GM12878 (cell line): ENCODE results near the gene CD3D. TPM values are rescaled to one million over a fixed set of nuclear protein-coding genes. Genes with fewer than 3 reads are reported as not detected.

Experiments
- ATAC-seq: fragments of 200-7000 bp; cut with Tn5 transposase; 3 replicates; pipeline ENCODE4 v1.9.1; 2020; ENCODE audit warnings: mild to moderate bottlenecking, moderate library complexity
- BruUV-seq: library from RNA; stranded (reverse); fragments of 400-500 nt; replicated peaks from 2 replicates; lab custom pipeline; 2021; lab: Mats Ljungman, UMichigan
- CTCF ChIA-PET: fragments of 300-600 bp; sonication (Branson Sonifier 250); formaldehyde crosslinking; extraction: SDS; loops from one replicate; lab custom pipeline; 2021; ENCODE audit warnings: inconsistent platforms; lab: Yijun Ruan, JAX
- POLR2A ChIA-PET: fragments of 350-600 bp; formaldehyde crosslinking; extraction: SDS; loops from one replicate; lab custom pipeline; 2021; ENCODE audit warnings: inconsistent platforms; lab: Charles Lee
- RAD21 ChIA-PET: fragments of 300-600 bp; sonication (Branson Sonifier 250); formaldehyde crosslinking; loops from one replicate; lab custom pipeline; 2023; ENCODE audit warnings: antibody characterized with exemption; ENCODE audit not compliant: unreplicated experiment; lab: Charles Lee
- SMC1A ChIA-PET: fragments of 300-600 bp; sonication (Branson Sonifier 250); formaldehyde crosslinking; loops from one replicate; lab custom pipeline; 2023; ENCODE audit not compliant: unreplicated experiment, uncharacterized antibody; lab: Charles Lee
- DNase-seq: peaks from one replicate; pipeline ENCODE4 v3.0.0-alpha.2; 2011; ENCODE audit warnings: low read depth, low spot score
- FAIRE-seq: peaks from 3 replicates; lab custom pipeline; 2011; peaks lifted over from hg19 to GRCh38; lab: Jason Lieb, UNC
- H2AFZ ChIP-seq: 2 replicates; pipeline ENCODE4 v1.6.0; 2011; ENCODE audit warnings: low read depth, low read length, control low read depth; ENCODE audit not compliant: control insufficient read depth
- H3K27ac ChIP-seq: 2 replicates; pipeline ENCODE4 v1.5.1; 2011; ENCODE audit warnings: control low read depth; ENCODE audit not compliant: control insufficient read depth, insufficient read depth
- H3K27me3 ChIP-seq, 2 experiments: replicated peaks in 1 of 2; 2 replicates each; pipeline versions ENCODE4 v1.6.0 to v1.6.1; 2011; ENCODE audit warnings: low read length in 1 of 2; ENCODE audit not compliant: control insufficient read depth in 2 of 2, insufficient read depth in 2 of 2
- H3K36me3 ChIP-seq, 2 experiments: 2 replicates each; pipeline ENCODE4 v1.5.1; 2011; ENCODE audit warnings: low read length in 1 of 2; ENCODE audit not compliant: control insufficient read depth in 2 of 2, insufficient read depth in 2 of 2
- H3K4me1 ChIP-seq: 2 replicates; pipeline ENCODE4 v1.6.1; 2011; ENCODE audit warnings: mild to moderate bottlenecking, low read length, moderate library complexity, mixed read lengths; ENCODE audit not compliant: control insufficient read depth, insufficient read depth
- H3K4me2 ChIP-seq: 2 replicates; pipeline ENCODE4 v1.6.0; 2011; ENCODE audit warnings: control low read depth; ENCODE audit not compliant: control insufficient read depth, insufficient read depth
- H3K4me3 ChIP-seq: fragments of 200-600 bp; sonication (generic); 2 replicates; pipeline ENCODE4 v1.5.1; 2016
- H3K79me2 ChIP-seq: 2 replicates; pipeline ENCODE4 v1.6.0; 2011; ENCODE audit warnings: low read length; ENCODE audit not compliant: control insufficient read depth, insufficient read depth
- H3K9ac ChIP-seq: 2 replicates; pipeline ENCODE4 v1.8.0; 2011; ENCODE audit warnings: low read length, control low read depth, mixed read lengths; ENCODE audit not compliant: control insufficient read depth, insufficient read depth
- H3K9me3 ChIP-seq: replicated peaks from 3 replicates; pipeline ENCODE4 v1.5.1; 2011; ENCODE audit warnings: mild to moderate bottlenecking, low read length; ENCODE audit not compliant: control insufficient read depth, insufficient read depth
- H4K20me1 ChIP-seq: 2 replicates; pipeline ENCODE4 v1.6.0; 2011; ENCODE audit not compliant: control insufficient read depth, insufficient read depth
- BCL11A ChIP-seq: IDR thresholded peaks from 2 replicates; pipeline ENCODE4 v1.6.1; 2011; ENCODE audit warnings: low read depth, low read length
- BCL3 ChIP-seq: IDR thresholded peaks from 2 replicates; pipeline ENCODE4 v1.6.1; 2011; ENCODE audit warnings: borderline replicate concordance, low read depth, mild to moderate bottlenecking, moderate library complexity, low read length; ENCODE audit not compliant: insufficient read depth, poor library complexity, severe bottlenecking
- DPF2 ChIP-seq: fragments of 450-650 bp; IDR thresholded peaks from 2 replicates; pipeline ENCODE4 v1.6.1; 2017; ENCODE audit warnings: mild to moderate bottlenecking
- EZH2 ChIP-seq: IDR thresholded peaks from 2 replicates; pipeline ENCODE4 v1.6.1; 2012; ENCODE audit warnings: low read depth, mild to moderate bottlenecking, control low read depth, inconsistent platforms, low read length, borderline replicate concordance; ENCODE audit not compliant: control insufficient read depth
- NFYB ChIP-seq: IDR thresholded peaks from 2 replicates; pipeline ENCODE4 v1.6.1; 2011; ENCODE audit warnings: low read depth, mild to moderate bottlenecking, low read length, improper control_type of control experiment, moderate library complexity; ENCODE audit not compliant: insufficient read depth
- NKRF ChIP-seq: fragments of 450-650 bp; conservative IDR thresholded peaks from 2 replicates; pipeline ENCODE4 v1.6.1; 2017; ENCODE audit warnings: mild to moderate bottlenecking, moderate library complexity
- NR2C1 ChIP-seq: fragments of 450-650 bp; IDR thresholded peaks from 2 replicates; pipeline ENCODE4 v1.6.1; 2017; ENCODE audit warnings: antibody characterized with exemption, mild to moderate bottlenecking, moderate library complexity
- RB1 ChIP-seq: fragments of 450-650 bp; formaldehyde crosslinking; IDR thresholded peaks from 2 replicates; pipeline ENCODE4 v1.6.1; 2017; ENCODE audit warnings: mild to moderate bottlenecking, borderline replicate concordance
- SPI1 ChIP-seq: IDR thresholded peaks from 2 replicates; pipeline ENCODE4 v1.6.1; 2011; ENCODE audit warnings: low read depth, mild to moderate bottlenecking, low read length, moderate library complexity, borderline replicate concordance; ENCODE audit not compliant: insufficient read depth
- WGBS: methylation state at CpG from one replicate; pipeline ENCODE4 v1.1.6; 2016; ENCODE audit warnings: low lambda C conversion rate; ENCODE audit not compliant: insufficient replicate concordance, insufficient coverage; ENCODE audit errors: missing lambda C conversion rate; 5-methylcytosine and 5-hydroxymethylcytosine counted together
- in situ Hi-C: fragments of 300-500 bp; cut with MboI; formaldehyde crosslinking; loops from 9 replicates; pipeline ENCODE4 v1.14.3; 2018; ENCODE audit warnings: mixed read lengths
- intact Hi-C: fragments of 100-400 bp; cut with micrococcal nuclease; formaldehyde crosslinking; loops from one replicate; pipeline ENCODE4 v1.14.2; 2022; ENCODE audit not compliant: unreplicated experiment
- polyA plus RNA-seq, 11 experiments: library from polyadenylated mRNA; depleted of rRNA in 4 of 11; unstranded in 6 of 11; stranded (reverse) in 5 of 11; fragments of >200 nt; fragmentation: Nextera tagmentation in 4 of 11; fragmentation: Illumina TruSeq in 1 of 11; extraction: Ambion mirVana in 4 of 11; extraction: Trizol in 1 of 11; gene quantifications; 1 replicate in 1 of 11; 2 replicates in 10 of 11; pipeline versions ENCODE4 v1.2.1 to v1.2.3, GENCODE V29; 2011 to 2016; ENCODE audit warnings: inconsistent platforms in 2 of 11, missing spikeins in 2 of 11, low read depth in 1 of 11
- total RNA-seq, 4 experiments: library from RNA; depleted of rRNA in 3 of 4; stranded (reverse); fragments of >200 nt in 3 of 4; fragmentation: Illumina TruSeq in 1 of 4; extraction: Trizol in 1 of 4; gene quantifications; 2 replicates each; pipeline versions ENCODE4 v1.2.1 to v1.2.3, GENCODE V29; 2013 to 2021

Gene CD3D
- total and polyA plus RNA-seq, 10 of the 15 experiments (the other 5 are each of a cell fraction or from before 2014, with no cell fraction given) = 0.13 to 0.69 (median 0.29) TPM; not detected in 6

GRCh38 chr11:118334745-118335144, 7.8 kb downstream of the CD3D start:
- no peak for TF ChIP-seq NFYB
- TF ChIP-seq RB1 = no peak
- no peak for TF ChIP-seq NKRF
- TF ChIP-seq SPI1 = no peak
- TF ChIP-seq BCL11A = no peak
- TF ChIP-seq DPF2 = no peak
- TF ChIP-seq BCL3 = no peak
- TF ChIP-seq NR2C1 = no peak
- TF ChIP-seq EZH2 = no peak
- TF ChIP-seq, all 136 proteins: peak for 0
- Histone ChIP-seq H3K4me3 (no peak overlapping the region), H2AFZ (no peak overlapping the region), H3K4me2 (no peak overlapping the region), H3K9me3 (no peaks in the 10 kb centered on the region), H3K79me2 (no peaks in the 10 kb centered on the region), H3K36me3 (no peaks in the 10 kb centered on the region), H4K20me1 (no peaks in the 10 kb centered on the region), H3K27me3 (no peaks in the 10 kb centered on the region), H3K4me1 (no peaks in the 10 kb centered on the region), H3K9ac (no peak overlapping the region), H3K27ac (no peak overlapping the region)
- FAIRE-seq = no peak
- ChIA-PET RAD21 (interaction anchor here (0.7 to 1.1 kb wide), 2 partner anchors 36 to 912 kb away, joined by 3 read pairs; no protein-coding TSS in a partner anchor), SMC1A (interaction anchor here (0.7 to 2.1 kb wide), 3 partner anchors 11 to 210 kb away, joined by 3 to 7 read pairs (median 3); no protein-coding TSS in a partner anchor), POLR2A (interaction anchor here (2.1 kb wide), 1 partner anchor 11 kb away, joined by 6 read pairs; no protein-coding TSS in a partner anchor), CTCF (interaction anchor here (0.8 to 1.6 kb wide), 2 partner anchors 18 to 136 kb away, joined by 3 to 4 read pairs; no protein-coding TSS in a partner anchor)
- intact Hi-C loops = no loop called here
- no peak for ATAC-seq
- no TSS peak for BruUV-seq
- no peak for DNase-seq
- 48% methylated on average over 1 of the region's 1 CpG for WGBS
- in situ Hi-C loops = no loop called here
